HepG2 (cell line): ENCODE measurements around the gene ANKS6.

Experiments
- KDM2A ChIP-seq: sonication (generic); formaldehyde crosslinking; IDR thresholded peaks from 2 replicates; pipeline ENCODE4 v1.4.0; 2020; ENCODE audit warnings: low read depth, missing genetic modification reagents, borderline replicate concordance
- TF ChIP-seq, protein P1 (sequence below): sonication (generic); formaldehyde crosslinking; IDR thresholded peaks from 2 replicates; pipeline ENCODE4 v1.5.0; 2020; ENCODE audit warnings: mild to moderate bottlenecking, missing genetic modification reagents, moderate library complexity

DNA sequence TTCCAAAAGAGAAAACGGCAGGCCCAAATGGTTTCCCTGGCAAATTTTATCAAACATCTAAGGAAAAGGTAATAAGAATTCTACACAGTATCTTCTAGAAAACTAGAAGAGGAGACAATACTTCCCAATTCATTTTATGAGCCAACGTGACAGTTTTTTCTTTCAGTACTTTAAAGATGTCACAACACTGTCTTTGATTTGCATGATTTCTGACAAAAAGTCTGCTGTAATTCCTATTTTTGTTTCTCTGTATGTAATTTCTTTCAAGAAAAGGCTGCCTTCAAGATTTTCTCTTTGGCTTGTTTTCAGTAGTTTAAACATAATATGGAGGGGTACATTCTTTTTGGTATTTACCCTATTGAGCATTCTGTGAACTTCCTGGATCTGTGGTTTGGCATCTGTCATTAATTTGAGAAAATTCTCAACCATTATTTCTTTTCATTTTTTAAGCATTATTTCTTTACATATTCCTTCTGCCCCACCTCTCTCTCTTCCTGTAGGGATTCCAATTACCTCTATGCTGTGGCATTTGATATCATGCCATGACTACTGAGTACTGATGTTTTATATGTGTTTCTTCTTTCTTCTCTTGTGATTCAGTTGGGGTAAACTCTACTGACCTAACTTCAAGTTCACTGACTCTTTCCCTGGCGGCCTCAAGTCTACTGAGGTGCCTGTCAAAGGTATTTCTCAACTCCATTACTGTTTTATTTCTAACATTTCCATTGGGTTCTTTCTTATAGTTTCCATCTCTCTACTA, 32.2 kb downstream of the ANKS6 start:
- TF ChIP-seq KDM2A (CRISPR knock-in tag): no peak
- TF ChIP-seq, protein P1, sequence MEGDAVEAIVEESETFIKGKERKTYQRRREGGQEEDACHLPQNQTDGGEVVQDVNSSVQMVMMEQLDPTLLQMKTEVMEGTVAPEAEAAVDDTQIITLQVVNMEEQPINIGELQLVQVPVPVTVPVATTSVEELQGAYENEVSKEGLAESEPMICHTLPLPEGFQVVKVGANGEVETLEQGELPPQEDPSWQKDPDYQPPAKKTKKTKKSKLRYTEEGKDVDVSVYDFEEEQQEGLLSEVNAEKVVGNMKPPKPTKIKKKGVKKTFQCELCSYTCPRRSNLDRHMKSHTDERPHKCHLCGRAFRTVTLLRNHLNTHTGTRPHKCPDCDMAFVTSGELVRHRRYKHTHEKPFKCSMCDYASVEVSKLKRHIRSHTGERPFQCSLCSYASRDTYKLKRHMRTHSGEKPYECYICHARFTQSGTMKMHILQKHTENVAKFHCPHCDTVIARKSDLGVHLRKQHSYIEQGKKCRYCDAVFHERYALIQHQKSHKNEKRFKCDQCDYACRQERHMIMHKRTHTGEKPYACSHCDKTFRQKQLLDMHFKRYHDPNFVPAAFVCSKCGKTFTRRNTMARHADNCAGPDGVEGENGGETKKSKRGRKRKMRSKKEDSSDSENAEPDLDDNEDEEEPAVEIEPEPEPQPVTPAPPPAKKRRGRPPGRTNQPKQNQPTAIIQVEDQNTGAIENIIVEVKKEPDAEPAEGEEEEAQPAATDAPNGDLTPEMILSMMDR (CRISPR knock-in tag): no peak
